Activated CD4-positive, alpha-beta T cell treated with anti-CD3 and anti-CD28 coated beads, Interleukin-2, amount 50 U/mL, for 16 hours (primary cell): ENCODE data around the gene CDAN1.

Source experiments
- DNase-seq: peaks from one replicate; pipeline ENCODE4 v3.0.0-alpha.2; 2020

CDAN1 gene

GRCh38 chr15:42734076-42734672 is 2.8 kb downstream of the CDAN1 start:
- no peak for DNase-seq

DNA sequence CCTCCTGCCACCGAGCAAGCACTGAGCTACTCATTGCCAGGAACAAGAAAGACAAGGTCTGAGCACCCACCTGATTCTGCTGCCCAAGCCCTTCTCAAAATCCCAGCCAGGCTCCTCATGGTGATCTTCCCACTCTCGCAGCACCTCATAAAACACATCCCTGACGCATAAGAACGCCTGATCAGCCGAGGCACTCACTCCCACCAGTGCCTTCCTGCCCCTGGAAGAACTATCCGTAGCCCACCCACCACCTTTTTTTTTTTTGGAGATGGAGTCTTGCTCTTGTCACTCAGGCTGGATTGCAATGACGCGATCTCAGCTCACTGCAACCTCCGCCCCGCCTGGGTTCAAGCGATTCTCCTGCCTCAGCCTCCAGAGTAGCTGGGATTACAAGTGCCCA is 3.9 kb downstream of the CDAN1 start:
- no peak for DNase-seq

GRCh38 chr15:42732095-42732827 is 4.7 kb downstream of the CDAN1 start:
- DNase-seq, result no peak

DNA sequence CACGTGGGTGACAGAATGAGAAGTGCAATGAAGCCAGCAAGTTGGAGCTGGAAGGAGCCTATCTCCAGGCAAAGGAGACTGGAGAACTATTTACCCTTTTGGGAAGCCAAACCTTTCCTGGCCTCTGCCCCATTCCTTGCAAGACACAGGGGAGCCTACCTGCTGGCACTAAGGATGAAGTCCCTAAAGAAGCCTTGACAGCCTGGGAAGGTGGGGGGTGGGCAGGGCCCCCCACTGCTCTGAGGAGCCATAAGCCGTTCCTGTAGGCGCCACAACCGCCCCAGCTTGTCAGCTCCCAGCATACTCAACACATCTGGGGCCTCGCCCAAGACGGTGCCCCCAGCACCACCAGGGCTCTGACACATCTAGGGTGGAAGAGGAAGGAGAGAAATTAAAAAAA is 5.5 kb downstream of the CDAN1 start:
- no peak for DNase-seq

- DNase-seq, result no peak
Observed at GRCh38 chr15:42730536-42730935, 6.4 kb downstream of the CDAN1 start.

DNA sequence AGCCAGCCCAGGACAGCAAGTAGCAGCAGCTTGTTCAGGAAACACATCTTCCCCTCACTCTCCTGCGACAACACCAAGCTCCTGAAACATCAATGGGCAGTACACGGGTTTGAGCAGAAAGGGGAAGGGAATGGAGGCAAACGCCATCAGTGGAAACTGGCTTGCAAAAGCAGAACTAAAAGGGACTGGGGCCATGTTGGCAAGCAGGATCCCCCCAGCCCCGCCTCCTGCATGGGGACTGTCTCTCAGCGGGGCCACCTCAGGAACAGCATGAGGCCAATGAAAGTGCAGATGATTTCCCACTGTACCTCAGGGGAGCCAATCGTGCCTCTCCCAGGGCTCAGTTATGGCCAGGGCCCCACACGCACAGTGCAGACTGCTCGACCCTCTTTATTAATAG is 6.8 kb downstream of the CDAN1 start:
- no peak for DNase-seq

- no peak for DNase-seq
Observed at GRCh38 chr15:42729409-42729808, 7.5 kb downstream of the CDAN1 start.

GRCh38 chr15:42728972-42729371 is 8.0 kb downstream of the CDAN1 start:
- DNase-seq, result no peak

DNA sequence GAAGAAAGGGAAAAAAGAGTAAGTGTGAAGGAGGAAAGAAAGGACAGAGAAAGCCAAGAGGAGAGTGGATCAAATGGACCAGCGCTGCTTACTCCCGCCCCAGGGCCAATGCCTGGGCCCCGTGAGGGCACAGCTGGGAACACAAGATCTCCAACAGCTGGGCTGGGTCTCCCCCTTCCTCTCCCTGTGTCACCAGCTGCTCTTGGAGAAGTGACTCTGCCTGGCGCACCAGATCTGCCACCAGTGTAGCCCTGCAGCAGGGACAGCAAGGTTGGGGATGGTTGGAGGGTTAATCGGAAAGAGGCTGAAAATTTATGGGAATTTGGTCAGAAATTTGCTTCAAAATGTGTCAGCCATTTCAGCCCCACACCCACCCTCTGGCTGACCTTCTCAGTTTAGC is 8.4 kb downstream of the CDAN1 start:
- no peak for DNase-seq

DNA sequence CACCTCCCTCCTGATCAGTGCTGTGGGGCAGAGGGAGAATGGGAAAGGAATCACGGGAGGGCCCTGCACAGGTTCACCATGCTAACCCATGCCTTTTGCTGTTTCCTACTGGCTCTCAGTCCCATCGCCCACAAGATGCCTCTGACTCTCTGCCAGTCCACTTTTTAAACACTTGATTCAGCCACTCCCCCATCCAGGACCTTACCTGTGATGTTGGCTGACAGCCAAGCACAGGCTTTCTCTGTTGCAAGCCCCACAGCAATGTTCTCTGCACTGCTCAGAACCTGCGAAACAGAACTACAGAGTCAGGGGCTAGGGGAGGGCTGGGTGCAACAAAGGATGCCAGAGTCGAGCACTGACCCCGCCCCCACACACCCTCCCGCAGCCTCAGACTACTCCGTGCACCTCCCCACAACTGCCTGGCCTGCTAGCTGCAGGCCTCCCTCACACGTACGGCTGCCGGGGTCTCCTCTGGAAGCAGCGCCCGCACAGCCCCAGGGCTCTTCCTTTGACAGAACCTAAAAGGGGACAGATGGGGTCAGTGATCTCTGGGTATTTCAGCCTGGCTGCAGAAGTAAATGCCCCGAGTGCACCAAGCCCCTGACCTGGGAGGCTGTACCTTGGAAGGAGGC is 9.1 kb downstream of the CDAN1 start:
- no peak for DNase-seq

GRCh38 chr15:42726114-42726513 is 10.8 kb downstream of the CDAN1 start:
- no peak for DNase-seq

GRCh38 chr15:42725331-42725903 is 11.5 kb downstream of the CDAN1 start:
- DNase-seq, result no peak

- DNase-seq, result no peak
Observed at GRCh38 chr15:42724276-42724675, 12.7 kb downstream of the CDAN1 start.

DNA sequence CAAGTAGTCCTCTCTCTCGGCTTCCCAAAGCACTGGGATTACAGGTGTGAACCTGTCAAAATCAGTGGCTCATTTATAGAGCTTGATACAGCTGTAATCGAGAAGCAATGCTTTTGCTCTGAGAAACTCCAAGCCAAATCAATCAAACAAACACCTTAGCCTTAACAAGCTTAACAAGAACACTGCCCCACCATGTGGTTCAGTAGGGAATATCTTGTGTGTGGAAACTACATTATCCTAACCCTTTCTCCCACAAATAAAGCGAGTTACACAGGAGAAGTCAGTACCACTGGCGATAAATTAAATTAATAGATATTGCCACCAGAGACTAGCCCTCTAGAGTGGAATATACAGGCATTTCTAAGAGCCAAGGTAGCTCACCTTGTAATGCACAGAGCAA is 13.9 kb downstream of the CDAN1 start:
- no peak for DNase-seq

DNA sequence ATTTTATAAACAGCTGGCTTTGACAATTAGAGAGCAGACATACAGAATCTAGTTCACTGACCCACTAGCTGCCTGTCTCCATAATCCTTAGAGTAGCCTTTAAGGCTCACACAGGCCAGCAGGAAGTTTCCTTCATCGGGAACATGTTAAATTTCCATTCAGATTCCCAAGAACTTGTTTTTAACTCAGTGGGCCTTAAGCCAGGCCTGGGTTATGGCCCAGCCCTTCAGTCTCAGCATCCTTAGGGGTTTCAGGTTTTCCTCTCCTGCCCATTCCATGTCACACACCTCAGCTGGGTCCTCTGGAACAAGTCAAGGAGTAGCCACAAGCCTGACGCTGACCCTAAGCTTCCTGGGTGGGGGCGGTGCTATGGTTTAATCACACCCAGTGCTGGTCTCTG is 15.0 kb downstream of the CDAN1 start:
- no peak for DNase-seq

GRCh38 chr15:42721016-42721415 is 15.9 kb downstream of the CDAN1 start:
- DNase-seq, result no peak

- DNase-seq, result no peak
Observed at GRCh38 chr15:42720071-42720470, 16.9 kb downstream of the CDAN1 start.

- DNase-seq, result no peak
Observed at GRCh38 chr15:42719043-42719442, 17.9 kb downstream of the CDAN1 start.

DNA sequence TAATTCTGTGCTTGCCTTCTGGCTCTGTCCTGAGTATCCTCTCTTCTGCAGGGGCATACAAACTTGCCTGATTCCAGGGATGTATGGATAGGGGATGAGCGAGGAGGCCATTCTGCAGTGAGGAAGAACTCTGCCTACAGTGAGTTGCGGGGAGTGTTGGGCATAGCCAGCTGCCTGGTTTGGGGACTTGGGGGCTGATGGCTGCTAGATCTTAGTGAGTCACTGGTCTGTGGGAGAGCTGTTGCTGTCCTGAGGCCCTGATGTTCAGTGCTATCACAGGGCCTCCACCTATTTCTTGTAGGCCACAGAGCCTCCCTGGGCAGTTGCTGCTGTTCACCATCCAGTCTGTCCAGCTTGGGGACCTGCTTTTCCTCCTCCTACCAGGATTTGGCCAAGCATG is 20.3 kb downstream of the CDAN1 start:
- DNase-seq, result no peak

GRCh38 chr15:42716125-42716524 is 20.8 kb downstream of the CDAN1 start:
- no peak for DNase-seq

DNA sequence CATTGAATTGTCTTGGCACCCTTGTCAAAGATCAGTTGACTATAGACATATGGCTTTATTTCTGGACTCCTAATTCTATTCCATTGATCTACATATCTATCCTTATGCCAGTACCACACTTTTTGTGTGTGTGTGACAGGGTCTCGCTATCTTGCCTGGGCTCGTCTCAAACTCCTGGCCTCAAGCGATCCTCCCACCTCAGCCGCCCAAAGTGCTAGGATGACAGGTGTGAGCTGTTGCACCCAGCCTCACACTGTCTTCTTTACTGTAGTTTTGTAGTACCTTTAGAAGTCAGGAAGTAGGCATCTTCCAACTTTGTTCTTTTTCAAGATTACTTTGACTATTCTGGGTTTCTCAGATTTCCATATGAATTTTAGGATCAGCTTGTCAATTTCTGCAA is 24.3 kb downstream of the CDAN1 start:
- DNase-seq, result no peak

DNA sequence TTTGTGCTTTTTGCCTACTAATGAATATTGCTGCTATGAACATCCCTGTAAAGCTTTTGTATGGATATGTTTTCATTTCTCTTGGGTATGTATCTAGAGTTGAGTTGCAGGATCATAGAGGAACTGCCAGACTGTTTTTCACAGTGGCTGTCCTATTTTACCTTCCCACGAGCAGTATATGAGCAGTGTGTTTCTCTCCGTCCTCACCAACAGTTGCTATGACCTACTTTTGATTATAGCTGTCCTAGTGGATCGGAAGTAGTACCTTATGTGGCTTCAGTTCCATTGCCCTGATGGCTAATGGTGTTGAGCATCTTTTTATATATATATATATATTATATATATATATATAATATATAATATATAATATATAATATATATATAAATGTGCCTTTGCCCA is 25.2 kb downstream of the CDAN1 start:
- no peak for DNase-seq

- no peak for DNase-seq
Observed at GRCh38 chr15:42710662-42711061, 26.3 kb downstream of the CDAN1 start.

- no peak for DNase-seq
Observed at GRCh38 chr15:42707873-42708544, 28.9 kb downstream of the CDAN1 start.
